Stimulated activated CD8-positive, alpha-beta memory T cell treated with anti-CD3 and anti-CD28 coated beads, Interleukin-15, amount 100 ng/mL, for 4 hours (primary cell): ENCODE data around the gene HLA-E.
A peak's percentile ranks its signal among the peaks of the same experiment; 100 is the strongest.
"Not testable (repeated sequence)": the region's sequence is repeated elsewhere in the genome, so short reads cannot be mapped to it uniquely, and the experiment has no call there.

Source experiments
- DNase-seq, 2 donors: peaks; one replicate each; pipeline ENCODE4 v3.0.0-alpha.2; 2020; ENCODE audit warnings: low read depth in 2 of 2

HLA-E gene

DNA sequence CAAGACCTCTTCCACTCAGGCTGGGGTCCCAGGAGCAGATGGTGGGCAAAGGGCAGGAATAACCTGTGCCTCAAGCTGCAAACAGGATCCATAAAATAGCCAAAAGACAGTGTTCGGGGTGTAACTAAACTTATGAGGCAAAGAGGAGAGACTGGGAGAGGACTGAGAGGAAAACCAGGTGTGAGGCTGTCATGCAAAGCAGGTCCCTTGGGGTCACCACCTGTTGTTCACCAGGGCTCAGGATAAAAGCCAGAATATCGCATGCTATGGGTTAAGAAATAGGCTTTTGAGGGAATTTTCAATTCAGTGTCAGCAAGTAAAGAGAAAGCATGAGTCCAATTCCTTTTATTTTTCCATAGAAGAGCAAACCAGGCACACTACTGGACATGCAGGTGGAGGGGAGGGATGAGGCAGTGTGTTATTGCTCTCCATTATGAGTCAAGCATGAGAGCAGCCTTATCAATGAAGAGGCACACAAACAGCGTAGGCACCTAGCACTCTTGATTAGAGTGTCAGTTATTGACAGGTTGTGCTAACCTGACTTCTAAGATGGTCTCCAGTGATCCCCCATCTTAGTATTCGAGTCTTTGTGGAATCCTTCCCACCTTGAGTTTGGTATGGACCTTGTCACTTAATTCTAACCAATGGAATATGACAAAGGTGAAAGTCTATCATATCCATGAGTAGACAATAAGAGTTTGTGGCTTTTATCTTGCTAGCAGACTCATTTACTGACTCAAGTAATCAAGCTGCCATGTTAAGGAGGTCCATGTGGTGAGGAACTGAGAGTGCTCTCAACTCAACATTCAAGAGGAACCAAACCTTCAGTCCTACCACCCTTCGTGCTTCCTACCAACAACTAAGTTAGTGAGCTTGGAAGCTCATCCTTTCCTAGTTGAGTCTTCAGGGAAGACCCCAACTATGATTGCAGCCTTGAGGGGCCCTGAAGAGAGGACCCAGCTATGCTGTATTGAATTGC is 18.8 kb downstream of the HLA-E start:
- DNase-seq = no peak

DNA sequence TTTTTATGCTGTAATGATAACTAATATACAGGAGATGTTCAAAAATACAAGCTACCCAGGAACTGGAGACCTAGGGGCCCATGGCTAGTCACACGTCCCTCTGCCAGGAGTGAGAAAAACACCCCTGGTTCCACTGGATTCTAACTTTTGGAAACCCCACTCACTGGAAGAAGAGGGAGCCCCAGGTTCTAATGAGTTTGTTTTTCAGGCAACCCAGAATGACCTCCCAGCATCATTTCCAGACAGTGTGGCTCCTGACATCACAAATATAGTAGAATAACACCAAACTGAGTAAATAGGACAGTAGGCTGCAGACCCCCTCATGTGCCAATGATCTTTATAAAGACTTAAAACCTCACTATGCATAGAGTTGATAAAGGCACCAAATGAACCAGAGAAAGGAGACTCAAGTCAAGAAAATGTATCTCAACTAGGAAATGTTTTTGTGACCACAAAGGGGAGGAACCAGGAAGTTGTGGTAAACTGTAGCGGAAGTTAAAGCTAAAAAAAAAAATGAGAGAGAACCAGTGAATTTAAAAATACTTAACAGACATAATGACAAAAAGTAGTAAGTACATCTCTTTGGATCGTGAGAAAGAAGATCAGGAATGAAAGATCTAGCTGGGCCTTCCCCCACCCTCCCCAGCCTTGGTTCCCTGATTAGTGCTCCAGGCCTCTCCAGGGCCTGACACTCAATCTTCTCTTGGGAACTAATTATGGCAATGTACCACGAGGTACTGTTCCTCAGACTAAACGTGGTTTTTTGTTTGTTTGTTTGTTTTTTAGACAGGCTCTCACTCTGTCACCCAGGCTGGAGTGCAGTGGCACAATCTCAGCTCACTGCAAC is 19.8 kb downstream of the HLA-E start:
- DNase-seq = no peak

DNA sequence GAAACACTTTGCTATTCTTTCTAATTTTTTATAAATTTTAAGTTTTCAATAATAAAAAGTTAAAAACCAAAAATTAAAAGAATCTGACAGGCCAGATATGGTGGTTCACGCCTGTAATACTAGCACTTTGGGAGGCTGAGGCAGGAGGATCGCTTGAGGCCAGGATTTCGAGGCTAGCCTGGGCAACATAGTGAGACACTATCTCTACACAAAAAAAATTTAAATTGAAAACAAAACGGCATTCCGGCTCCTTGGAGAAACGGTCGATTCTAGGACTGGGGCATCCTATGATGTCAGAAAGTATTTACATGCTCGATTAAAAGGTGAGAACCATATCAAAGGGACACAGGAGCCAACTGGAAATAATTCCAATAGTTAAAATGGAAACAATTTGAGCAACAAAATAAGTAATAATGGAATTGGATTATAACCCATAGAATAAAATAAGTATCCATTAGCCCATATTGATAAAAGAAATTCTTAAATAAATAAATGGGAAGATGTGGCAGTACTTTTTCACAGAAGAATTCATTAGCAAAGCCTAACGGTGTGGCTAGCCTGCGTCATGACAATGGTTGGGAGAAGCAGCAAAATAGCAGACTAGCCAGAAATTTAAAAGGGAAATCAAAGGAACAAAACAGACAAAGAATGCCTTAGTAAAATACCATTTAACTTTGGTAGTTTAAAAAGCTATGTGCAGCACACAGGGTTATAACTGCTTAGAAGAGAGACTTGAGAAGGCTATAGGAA is 21.3 kb downstream of the HLA-E start:
- no peak for DNase-seq

DNA sequence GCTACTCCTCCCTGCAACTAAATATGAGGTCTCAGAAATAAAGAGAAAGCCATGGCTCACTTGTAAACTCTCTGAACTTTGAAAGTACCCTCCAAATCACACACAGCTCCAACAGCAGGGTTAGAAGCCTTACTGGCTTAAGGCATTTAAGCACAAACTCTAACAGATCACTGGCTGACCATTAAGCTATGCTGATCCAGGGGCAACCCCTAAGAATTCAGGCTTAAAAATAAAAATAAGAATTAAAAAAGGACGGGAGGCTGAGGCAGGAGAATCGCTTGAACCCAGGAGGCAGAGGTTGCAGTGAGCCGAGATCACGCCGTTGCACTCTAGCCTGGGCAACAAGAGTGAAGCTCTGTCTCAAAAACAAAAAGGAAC is 21.8 kb downstream of the HLA-E start:
- DNase-seq = no peak

DNA sequence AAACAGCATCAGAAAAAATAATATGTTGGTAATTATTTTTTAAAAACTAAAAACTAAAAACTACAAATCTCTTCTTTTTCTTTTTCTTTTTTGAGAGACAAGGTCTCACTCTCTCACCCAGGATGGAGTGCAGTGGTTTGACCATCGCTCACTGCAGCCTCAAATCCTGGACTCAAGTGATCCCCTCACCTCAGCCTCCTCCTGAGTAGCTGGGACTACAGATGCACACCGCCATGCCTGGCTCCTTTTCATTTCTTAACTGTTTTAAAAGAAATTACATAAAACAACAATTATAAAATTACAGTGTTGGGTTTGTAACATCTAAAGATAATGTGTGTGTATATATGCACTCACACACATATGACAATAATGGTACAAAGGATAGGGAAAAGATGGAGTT is 24.1 kb downstream of the HLA-E start:
- no peak for DNase-seq

DNA sequence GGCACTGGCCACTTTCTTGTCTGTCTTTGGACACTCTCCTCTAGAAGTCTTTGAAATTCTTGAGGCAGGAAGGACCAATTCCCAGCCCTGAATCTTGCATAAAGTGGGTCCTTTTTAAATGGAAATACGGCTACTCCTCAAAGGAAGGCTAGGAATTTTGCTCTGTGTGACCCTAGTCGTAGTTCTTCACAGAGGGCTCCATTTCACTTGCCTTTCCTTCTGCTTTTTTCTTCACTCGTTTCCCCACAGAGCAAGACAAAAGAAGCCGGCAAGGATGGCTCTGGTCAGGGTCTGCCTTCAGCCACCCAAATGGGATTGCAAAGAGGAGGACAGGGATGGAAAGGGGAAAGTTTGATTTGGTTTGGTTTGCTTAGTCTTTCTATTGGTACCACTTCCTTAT is 25.8 kb downstream of the HLA-E start:
- no peak for DNase-seq

DNA sequence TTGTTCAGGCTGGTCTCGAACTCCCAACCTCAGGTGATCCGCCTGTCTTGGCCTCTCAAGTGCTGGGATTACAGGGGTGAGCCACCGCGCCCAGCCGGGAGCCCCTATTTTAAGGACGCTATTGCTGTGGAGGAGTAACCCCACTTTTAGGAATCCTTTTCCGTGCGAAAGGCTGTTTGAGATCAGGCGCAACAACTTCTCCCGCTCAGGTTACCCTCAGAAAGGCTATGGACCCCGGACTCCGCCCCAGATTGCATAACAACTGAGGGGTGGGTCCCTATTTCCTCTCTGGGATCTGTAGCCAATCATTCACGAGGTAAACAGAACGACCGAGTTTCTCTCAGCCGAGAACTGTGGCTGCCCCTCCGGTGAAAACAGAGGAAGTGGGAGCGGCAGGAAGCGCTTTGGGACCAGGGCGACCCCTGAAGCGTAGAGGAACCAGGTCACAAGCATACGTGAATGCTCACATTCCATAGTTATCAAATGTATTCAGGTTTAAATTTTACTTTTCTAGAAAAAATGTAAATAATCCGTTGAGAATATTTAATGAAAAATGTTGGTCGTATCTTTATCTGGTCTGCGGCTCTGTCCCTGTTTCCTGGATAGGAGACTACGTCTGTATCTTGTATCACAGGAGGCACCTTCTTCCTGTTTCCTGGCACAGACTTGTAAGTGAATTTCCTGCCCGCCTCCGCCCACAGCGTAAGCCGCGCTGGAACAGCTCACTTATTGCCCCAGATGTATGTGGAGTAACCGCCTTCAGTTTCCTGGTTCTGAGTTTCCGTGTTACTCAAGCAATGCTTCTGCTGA is 26.8 kb downstream of the HLA-E start:
- DNase-seq = peak; percentile 81 to 92

DNA sequence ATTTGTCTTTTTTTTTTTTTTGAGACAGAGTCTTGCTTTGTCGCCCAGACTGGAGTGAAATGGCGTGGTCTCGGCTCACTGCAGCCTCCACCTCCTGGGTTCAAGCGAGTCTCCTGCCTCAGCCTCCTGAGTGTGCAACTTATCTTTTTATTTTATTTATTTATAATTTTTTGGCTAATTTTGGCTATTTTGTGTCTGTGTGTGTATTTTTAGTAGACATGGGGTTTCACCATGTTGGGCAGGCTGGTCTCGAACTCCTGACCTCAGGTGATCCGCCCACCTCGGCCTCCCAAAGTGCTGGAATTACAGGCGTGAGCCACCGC is 27.4 kb downstream of the HLA-E start:
- DNase-seq = not testable (repeated sequence)

DNA sequence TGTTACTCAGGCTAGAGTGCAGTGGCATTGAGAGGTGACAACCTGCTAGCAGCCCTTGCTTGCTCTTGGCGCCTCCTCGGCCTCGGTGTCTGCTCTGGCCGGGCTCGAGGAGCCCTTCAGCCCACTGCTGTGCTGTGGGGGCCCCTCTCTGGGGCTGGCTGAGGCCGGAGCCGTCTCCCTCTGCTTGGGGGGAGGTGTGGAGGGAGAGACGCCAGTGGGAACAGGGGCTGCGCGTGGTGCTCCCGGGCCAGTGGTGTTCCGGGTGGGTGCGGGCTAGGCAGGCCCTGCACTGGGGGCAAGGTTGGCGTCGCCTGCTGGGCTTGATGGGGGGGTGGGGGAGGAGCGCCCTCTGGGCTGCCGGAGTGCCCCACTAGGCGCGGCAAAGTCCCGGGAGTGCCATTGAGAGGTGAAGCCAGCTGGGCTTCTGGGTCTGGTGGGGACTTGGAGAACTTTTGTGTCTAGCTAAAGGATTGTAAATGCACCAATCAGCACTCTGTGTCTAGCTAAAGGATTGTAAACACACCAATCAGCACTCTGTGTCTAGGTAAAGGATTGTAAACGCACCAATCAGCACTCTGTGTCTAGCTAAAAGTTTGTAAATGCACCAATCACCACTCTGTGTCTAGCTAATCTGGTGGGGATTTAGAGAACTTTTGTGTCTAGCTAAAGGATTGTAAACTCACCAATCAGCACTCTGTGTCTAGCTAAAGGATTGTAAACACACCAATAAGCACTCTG is 28.6 kb downstream of the HLA-E start:
- DNase-seq = not testable (repeated sequence)

DNA sequence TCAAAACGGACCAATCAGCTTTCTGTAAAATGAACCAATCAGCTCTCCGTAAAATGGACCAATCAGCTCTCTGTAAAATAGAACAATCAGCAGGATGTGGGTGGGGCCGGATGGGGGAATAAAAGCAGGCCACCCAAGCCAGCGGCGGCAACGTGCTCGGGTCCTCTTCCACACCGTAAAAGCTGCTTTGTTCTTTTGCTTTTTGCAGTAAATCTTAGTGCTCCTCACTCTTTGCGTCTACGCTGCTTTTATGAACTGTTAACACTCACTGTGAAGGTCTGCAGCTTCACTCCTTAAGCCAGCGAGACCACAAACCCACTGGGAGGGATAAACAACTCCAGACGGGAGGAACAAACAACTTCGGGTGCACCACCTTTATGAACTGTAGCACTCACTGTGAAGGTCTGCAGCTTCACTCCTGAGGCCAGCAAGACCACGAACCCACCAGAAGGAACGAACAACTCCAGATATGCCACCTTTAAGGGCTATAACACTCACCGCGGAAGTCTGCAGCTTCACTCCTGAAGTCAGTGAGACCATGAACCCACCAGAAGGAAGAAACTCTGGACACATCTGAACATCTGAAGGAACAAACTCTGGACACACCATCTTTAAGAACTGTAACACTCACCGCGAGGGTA is 29.3 kb downstream of the HLA-E start:
- not testable (repeated sequence) for DNase-seq

DNA sequence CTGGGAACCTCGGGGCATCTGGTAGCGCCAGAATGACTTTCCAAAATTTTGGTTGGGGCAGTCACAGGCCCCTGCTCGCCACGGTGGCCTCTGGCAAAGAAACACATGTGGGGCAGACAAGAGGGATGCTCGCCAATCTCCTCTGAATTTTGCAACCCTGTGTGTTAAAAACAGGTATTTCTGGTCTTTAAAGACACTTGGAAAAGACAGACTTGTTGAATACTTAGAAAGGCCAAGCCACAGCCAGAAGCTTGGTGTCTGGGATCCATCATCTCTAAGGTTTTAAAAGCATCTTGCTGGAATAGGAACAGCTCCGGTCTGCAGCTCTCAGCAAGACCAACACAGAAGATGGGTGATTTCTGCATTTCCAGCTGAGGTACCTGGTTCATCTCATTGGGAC is 31.2 kb downstream of the HLA-E start:
- no peak for DNase-seq

DNA sequence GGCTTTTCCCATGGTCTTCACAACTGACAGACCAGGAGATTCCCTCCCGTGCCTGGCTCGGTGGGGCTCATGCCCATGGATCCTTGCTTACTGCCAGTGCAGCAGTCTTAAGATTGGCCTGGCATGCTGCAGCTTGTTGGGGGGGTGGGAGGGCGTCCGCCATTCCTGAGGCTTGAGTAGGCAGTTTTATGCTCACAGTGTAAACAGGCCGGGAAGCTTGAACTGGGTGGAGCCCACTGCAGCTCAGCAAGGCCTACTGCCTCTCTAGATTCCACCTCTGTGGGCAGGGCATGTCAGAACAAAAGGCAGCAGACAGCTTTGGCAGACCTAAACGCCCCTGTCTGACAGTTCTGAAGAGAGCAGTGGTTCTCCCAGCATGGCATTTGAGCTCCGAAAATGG is 31.8 kb downstream of the HLA-E start:
- DNase-seq = not testable (repeated sequence)

DNA sequence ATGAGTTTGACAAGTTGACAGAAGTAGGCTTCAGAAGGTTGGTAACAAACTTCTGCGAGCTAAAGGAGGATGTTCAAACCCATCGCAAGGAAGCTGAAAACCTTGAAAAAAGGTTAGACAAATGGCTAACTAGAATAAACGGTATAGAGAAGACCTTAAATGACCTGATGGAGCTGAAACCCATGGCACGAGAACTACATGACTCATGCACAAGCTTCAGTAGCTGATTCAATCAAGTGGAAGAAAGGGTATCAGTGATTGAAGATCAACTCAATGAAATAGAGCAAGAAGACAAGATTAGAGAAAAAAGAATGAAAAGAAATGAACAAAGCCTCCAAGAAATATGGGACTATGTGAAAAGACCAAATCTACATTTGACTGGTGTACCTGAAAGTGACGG is 32.6 kb downstream of the HLA-E start:
- not testable (repeated sequence) for DNase-seq

DNA sequence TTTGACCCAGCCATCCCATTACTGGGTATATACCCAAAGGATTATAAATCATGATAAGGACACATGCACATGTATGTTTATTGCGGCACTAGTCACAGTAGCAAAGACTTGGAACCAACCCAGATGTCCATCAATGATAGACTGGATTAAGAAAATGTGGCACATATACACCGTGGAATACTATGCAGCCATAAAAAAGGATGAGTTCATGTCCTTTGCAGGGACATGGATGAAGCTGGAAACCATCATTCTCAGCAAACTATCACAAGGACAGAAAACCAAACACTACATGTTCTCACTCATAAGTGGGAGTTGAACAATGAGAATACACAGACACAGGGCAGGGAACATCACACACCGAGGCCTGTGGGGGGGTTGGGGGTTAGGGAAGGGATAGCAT is 37.1 kb downstream of the HLA-E start:
- DNase-seq = not testable (repeated sequence)

DNA sequence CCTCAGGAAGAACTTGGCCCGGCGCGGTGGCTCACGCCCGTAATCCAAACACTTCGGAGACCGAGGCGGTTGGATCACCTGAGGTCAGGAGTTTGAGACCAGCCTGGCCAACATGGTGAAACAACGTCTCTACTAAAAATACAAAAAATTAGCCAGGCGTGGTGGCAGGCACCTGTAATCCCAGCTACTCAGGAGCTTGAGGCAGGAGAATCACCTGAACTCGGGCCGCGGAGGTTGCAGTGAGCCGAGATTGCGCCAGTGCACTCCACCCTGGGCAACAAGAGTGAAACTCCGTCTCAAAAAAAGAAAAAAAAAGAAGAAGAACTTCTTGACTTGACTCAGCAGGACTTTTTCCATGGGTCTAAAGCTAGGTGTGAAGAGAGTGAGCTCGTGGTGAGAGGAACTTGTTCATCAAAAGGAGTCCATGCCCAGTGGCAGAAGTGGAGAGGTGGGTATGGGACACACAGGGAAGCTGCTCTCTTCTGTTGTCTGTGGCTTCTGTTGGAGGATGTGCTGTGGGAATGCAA is 40.1 kb downstream of the HLA-E start:
- DNase-seq = not testable (repeated sequence)

DNA sequence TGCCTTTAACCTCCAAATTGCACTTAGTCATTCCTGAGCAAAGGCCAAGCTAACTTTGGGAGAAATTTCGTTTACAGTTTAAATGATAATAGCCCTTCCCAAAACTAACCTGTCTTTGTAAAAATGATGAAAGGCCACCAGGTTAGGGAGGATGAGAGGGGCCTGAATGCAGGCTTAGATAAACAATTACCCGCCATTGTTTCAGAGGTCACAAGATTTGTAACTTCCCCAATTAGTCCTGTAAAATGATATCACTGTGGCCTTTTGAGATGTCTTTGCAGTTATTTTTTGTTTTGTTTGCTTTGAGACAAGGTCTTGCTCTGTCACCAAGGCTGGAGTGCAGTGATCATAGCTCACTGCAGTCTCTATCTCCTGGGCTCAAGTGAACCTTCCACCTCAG is 40.7 kb downstream of the HLA-E start:
- no peak for DNase-seq

DNA sequence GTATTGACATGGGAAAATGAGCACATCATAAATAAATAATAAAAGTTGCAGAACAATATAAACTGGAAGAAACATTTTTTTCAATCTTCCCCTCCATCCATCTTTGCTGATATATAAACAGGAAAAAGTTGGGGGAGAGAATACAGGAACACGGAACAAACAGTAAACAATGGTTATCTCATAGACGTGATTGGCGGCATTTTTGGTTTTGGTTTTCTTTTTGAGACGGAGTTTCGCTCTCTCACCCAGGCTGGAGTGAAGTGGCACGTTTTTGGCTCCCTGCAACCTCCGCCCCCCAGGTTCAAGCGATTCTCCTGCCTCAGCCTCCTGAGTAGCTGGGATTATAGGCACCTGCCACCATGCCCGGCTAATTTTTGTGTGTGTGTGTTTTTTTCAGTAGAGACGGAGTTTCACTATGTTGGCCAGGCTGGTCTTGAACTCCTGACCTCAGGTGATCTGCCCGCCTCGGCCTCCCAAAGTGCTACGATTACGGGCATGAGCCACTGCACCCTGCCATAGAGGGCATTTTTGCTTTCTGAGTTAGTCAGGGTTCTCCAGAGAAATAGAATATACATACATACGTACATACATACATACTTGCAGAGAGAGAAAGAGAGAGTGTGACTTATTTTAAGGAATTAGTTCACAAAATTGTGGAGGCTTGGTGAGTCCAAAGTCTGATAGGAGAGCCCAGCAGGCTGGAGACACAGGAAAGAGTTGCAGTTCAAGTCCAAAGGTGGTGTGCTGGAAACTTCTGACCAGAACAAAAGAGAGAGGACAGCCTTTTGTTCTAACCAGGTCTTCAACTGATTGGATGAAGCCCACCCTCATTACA is 44.4 kb downstream of the HLA-E start:
- no peak for DNase-seq

DNA sequence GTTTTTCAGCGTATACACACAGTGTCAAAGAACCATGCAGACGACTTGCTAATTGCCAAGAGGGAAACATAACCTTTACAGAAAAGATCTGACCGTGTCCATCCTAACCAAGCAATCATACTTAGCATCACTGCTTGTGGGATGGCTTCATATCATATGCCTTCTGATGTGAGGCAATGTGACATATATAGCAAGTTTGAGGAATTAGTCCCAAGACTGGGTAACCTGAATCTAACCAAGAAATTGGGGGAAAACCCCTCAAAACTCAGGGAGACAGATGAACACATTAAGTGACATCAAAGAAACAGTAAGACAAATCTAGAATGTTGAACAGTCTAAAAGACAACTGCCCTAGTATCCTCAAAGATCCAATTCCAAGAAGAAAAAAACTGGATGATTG is 48.6 kb downstream of the HLA-E start:
- no peak for DNase-seq
